GM12874 (cell line): ENCODE results near the gene TNP2.

Experiments
- CTCF ChIP-seq: IDR thresholded peaks from 2 replicates; pipeline ENCODE4 v1.5.1; 2011; ENCODE audit warnings: low read depth, mild to moderate bottlenecking, control low read depth, low read length, moderate library complexity; ENCODE audit not compliant: insufficient read depth

TNP2 gene

GRCh38 chr16:11312718-11313492, 43.8 kb upstream of the TNP2 start:
- no peak for TF ChIP-seq CTCF

DNA sequence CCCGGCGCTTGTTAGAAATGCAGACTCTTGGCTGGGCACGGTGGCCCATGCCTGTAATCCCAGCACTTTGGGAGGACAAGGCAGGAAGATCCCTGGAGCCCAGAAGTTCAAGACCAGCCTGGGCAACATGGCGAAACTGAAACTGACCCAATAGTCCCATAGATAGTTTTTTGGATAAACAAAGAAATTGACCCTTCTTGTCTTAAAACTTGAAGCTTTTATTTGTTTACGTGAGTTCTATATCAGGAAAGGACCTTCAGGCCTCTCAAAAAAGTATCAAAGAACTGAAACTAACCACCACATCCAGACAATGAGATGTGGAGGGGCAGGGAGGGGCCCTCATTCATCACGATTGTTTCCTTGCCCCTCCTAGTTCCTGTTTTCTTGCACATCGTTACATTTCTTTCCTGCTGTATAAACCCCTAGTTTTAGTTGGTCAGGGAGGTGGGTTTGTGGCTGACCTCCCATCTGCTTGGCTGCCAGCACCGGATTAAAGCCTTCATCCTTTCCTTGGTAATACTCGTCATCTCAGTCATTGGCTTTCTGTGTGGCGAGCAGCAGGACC, 42.0 kb upstream of the TNP2 start:
- no peak for TF ChIP-seq CTCF

DNA sequence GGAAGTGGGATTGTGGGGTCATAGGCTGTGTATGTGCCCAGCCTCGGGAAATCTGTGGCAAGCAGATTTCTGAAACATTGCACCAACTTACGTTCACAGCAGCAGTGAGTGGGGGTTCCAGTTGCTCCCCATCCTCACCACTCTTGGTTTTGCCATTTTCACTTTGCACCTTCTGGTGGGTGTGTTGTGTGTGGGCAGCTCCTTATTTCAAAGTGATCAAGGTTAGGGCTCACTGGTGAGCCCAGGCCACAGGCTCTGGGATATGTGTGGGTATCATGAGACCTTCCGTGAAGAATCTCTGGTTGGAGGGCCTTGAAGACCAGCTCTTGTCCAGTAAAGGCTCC, 41.5 kb upstream of the TNP2 start:
- no peak for TF ChIP-seq CTCF

DNA sequence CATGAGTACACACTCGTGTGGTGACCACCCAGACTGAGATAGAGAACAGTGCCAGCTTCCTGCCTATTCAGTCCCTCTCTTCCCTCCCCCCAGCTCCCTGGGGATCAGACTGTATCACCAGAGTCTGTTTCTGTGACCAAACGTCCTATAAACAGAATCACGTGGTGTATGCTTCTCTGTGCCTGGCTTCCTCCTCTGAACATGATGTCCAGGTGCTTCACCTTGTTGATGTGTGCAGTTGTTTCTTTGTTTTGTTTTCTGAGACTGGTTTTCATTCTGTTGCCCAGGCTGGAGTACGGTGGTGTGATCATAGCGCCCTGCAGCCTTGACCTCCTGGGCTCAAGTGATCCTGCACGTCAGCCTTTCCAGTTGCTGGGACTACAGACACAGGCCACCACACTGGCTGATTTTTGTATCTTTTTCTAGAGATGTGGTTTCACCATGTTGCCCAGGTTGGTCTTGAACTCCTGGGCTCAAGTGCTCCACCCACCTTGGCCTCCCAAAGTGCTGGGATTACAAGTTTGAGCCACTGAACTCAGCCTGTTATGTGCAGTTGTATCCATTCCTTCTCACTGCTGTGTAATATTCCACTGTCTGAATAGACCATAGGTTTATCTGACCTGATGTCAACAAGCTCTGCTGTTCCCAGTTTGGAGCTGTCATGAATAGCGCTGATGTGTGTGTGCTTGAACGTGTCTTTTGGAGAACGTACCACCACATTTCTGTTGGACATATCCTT, 40.9 kb upstream of the TNP2 start:
- no peak for TF ChIP-seq CTCF

DNA sequence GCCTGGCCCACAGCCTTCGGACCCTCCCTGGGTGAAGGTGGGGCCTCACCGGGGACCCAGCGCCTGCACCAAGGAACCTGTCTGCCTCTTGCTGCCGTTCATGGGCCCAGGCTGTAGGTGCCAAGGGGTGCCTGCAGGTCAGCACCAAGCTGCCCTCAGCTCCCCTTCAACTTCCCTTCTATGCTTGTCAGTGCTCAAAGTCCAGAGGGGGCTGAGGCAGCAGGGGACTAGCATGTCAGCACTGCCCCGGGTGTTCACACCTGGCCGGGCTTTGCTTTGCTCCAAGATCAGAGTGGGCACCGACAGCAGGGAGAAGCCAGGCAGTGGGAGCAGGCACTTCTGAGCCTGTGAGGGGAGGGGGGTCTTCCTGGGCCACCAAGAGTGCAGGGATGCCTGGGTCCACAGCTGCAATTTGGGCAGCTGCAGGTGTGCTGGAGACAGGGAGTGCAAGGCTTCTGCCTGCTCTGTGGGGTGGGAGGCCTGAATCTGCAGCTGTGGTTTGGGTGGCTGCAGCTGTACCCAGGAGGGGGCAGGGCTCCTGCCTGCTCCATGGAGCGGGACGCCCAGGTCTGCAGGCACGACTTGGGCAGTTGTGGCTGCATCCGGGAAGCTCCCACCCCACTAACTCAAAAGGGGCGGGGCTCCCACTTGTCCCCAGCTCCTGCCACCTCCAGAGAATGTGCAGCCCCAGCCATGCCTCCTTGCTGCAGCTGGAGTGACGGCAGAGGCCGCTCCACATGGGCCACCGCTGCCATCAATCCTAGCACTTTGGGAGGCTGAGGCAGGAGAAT, 39.6 kb upstream of the TNP2 start:
- TF ChIP-seq CTCF = no peak

GRCh38 chr16:11307639-11308492, 38.7 kb upstream of the TNP2 start:
- TF ChIP-seq CTCF = no peak
